Osteocyte (in vitro differentiated cells): ENCODE data around the gene ALAS1. TPM values are rescaled to one million over a fixed set of nuclear protein-coding genes. Genes with fewer than 3 reads are reported as not detected.

ENCODE experiments used
- DNase-seq: peaks from one replicate; pipeline ENCODE4 v3.0.0; 2021; ENCODE audit warnings: mixed read lengths; ENCODE audit not compliant: unreplicated experiment; ENCODE audit errors: extremely low spot score
- H3K27ac Mint-ChIP-seq: one replicate; pipeline ENCODE4 v1.8.0; 2021; ENCODE audit warnings: mild to moderate bottlenecking, mixed read lengths; ENCODE audit not compliant: unreplicated experiment
- H3K27me3 Mint-ChIP-seq: one replicate; pipeline ENCODE4 v1.8.0; 2021; ENCODE audit warnings: mixed read lengths; ENCODE audit not compliant: unreplicated experiment
- H3K36me3 Mint-ChIP-seq: one replicate; pipeline ENCODE4 v1.8.0; 2021; ENCODE audit warnings: mixed read lengths; ENCODE audit not compliant: unreplicated experiment
- H3K4me1 Mint-ChIP-seq: one replicate; pipeline ENCODE4 v1.8.0; 2021; ENCODE audit warnings: mixed read lengths; ENCODE audit not compliant: unreplicated experiment
- H3K4me3 Mint-ChIP-seq: one replicate; pipeline ENCODE4 v1.8.0; 2021; ENCODE audit warnings: mild to moderate bottlenecking, moderate library complexity, mixed read lengths; ENCODE audit not compliant: unreplicated experiment
- H3K9me3 Mint-ChIP-seq: one replicate; pipeline ENCODE4 v1.8.0; 2021; ENCODE audit warnings: mixed read lengths; ENCODE audit not compliant: unreplicated experiment
- total RNA-seq: library from RNA; stranded (reverse); gene quantifications from 2 replicates; pipeline ENCODE4 v1.2.1, GENCODE V29; 2021
- TF ChIP-seq, protein P1 (sequence below): fragments of 200-600 bp; sonication (generic); IDR thresholded peaks from 2 replicates; pipeline ENCODE4 v1.5.0; 2021; ENCODE audit warnings: antibody characterized with exemption, mild to moderate bottlenecking, moderate library complexity

The ALAS1 gene
- total RNA-seq, 1 donor from 2014 or later = 36.2 TPM

- no peak for DNase-seq
These were observed 55.6 kb downstream of the ALAS1 start for GRCh38 chr3:52253314-52254304.

DNA sequence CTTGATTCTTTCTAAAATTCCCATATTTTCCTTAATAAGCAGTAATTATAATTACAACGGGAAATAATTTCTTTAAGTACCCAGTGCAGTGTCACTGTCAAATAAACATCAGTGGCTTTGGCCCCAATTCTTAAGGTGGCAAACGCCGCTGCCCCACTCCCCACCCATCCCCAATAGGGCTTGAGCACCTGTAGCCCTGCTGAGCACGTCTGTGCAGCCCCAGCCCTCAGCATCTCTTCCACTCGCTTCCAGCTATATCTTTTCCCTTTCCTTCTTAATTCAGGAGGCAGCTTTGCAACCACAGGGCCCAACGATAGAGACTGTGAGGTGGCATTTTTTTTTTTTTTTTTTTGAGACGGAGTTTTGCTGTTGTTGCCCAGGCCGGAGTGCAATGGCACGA, 56.6 kb downstream of the ALAS1 start:
- Mint-ChIP-seq H3K36me3 (peaks cover 47% of the 10 kb centered on the region), H3K4me1 (no peaks in the 10 kb centered on the region), H3K27ac (no peak overlapping the region), H3K27me3 (no peaks in the 10 kb centered on the region), H3K4me3 (no peak overlapping the region), H3K9me3 (no peaks in the 10 kb centered on the region)
- TF ChIP-seq, protein P1, sequence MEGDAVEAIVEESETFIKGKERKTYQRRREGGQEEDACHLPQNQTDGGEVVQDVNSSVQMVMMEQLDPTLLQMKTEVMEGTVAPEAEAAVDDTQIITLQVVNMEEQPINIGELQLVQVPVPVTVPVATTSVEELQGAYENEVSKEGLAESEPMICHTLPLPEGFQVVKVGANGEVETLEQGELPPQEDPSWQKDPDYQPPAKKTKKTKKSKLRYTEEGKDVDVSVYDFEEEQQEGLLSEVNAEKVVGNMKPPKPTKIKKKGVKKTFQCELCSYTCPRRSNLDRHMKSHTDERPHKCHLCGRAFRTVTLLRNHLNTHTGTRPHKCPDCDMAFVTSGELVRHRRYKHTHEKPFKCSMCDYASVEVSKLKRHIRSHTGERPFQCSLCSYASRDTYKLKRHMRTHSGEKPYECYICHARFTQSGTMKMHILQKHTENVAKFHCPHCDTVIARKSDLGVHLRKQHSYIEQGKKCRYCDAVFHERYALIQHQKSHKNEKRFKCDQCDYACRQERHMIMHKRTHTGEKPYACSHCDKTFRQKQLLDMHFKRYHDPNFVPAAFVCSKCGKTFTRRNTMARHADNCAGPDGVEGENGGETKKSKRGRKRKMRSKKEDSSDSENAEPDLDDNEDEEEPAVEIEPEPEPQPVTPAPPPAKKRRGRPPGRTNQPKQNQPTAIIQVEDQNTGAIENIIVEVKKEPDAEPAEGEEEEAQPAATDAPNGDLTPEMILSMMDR = no peak
- no peak for DNase-seq

More at GRCh38 chr3:52253314-52254304, 55.6 kb downstream of the ALAS1 start:
- Mint-ChIP-seq H3K4me1 (no peaks in the 10 kb centered on the region), H3K36me3 (peaks cover 39% of the 10 kb centered on the region), H3K27me3 (no peaks in the 10 kb centered on the region), H3K9me3 (no peaks in the 10 kb centered on the region), H3K27ac (no peak overlapping the region), H3K4me3 (no peak overlapping the region)
- TF ChIP-seq, protein P1 = no peak

DNA sequence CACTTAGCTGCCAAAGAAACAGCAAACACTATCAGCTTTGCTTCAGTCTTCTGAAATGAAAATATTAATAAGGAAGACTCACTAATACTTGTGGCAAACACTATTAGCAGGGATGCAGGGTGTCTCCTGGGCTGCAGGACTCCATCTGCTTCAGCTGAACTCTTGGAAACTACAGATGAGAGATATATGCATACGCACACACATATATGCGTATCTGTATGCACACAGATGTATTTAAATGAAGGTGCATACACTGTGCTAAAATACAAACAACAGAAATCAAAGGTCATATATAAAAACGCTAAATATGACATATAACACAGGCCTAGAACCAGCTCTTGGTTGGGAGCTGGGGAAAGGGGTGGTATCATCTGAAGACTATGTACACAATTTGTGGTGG, 58.2 kb downstream of the ALAS1 start:
- TF ChIP-seq, protein P1 = no peak
- Mint-ChIP-seq H3K4me1 (no peaks in the 10 kb centered on the region), H3K27me3 (no peaks in the 10 kb centered on the region), H3K9me3 (no peaks in the 10 kb centered on the region), H3K27ac (no peak overlapping the region), H3K4me3 (no peak overlapping the region), H3K36me3 (peaks cover 59% of the 10 kb centered on the region)
- no peak for DNase-seq

DNA sequence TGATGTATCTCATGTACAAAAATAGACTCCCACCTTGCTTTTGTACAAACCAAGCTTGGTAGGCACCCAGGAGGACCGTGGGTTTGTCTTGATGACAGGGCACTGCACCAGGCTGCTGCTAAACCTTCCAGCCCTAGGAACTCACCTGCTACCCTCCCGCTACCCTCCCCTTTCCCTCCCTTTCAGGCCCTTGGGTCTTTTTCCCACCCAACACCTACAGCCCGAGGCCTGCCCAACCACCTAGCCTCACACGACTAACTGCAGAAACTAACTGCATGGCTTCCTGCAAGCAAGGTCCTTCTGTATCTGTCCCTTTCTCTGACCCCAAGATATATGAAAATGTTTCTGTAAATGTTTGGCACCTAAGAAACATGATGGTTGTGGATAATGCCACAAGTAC, 58.7 kb downstream of the ALAS1 start:
- H3K27me3 Mint-ChIP-seq = no peaks in the 10 kb centered on the region
- no peak for DNase-seq
- H3K9me3 Mint-ChIP-seq = no peaks in the 10 kb centered on the region
- H3K4me1 Mint-ChIP-seq = no peaks in the 10 kb centered on the region
- TF ChIP-seq, protein P1 = no peak
- peaks cover 64% of the 10 kb centered on the region for H3K36me3 Mint-ChIP-seq
- no peak overlapping the region for H3K4me3 Mint-ChIP-seq
- H3K27ac Mint-ChIP-seq = no peak overlapping the region

DNA sequence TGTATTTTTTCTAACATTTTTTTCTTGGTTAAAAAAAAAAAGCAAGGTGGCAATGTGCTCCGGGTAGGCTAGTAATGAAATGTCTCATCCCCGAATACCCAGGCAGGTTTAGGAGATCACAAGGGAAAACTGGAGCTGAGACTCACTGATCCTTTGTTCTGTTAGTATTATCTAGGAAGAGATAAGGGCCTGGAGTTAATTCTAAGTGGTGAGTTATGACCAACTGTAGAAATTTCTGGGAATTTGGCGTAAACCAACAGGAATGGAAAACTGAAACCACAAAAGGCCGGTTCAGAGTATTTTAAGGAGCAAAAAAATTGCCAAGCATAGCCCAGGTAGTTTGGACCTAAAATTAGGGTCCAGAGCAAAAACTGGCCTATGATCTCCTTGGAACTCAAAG, 60.0 kb downstream of the ALAS1 start:
- Mint-ChIP-seq H3K9me3 (no peaks in the 10 kb centered on the region), H3K4me3 (no peak overlapping the region), H3K27me3 (no peaks in the 10 kb centered on the region), H3K27ac (no peak overlapping the region), H3K36me3 (peaks cover 64% of the 10 kb centered on the region), H3K4me1 (no peaks in the 10 kb centered on the region)
- DNase-seq = no peak
- TF ChIP-seq, protein P1 = no peak
